Memory B cell (primary cell): ENCODE measurements around the gene IGSF11.
A peak's percentile ranks its signal among the peaks of the same experiment; 100 is the strongest.
"Not testable (repeated sequence)": the region's sequence is repeated elsewhere in the genome, so short reads cannot be mapped to it uniquely, and the experiment has no call there.

Source experiments
- ATAC-seq: fragments of 150-1000 bp; cut with Tn5 transposase; 2 replicates; pipeline ENCODE4 v1.10.0; 2021; ENCODE audit warnings: low read depth, mild to moderate bottlenecking, moderate library complexity
- DNase-seq, 2 donors: peaks; one replicate each; pipeline ENCODE4 v3.0.0; 2022; ENCODE audit warnings: low spot score in 2 of 2
- H3K27ac Mint-ChIP-seq: one replicate; pipeline ENCODE4 v1.8.0; 2022; ENCODE audit warnings: mild to moderate bottlenecking, moderate library complexity, mixed read lengths
- H3K27me3 Mint-ChIP-seq: one replicate; pipeline ENCODE4 v1.8.0; 2022; ENCODE audit warnings: mixed read lengths
- H3K36me3 Mint-ChIP-seq: one replicate; pipeline ENCODE4 v1.8.0; 2022; ENCODE audit warnings: mild to moderate bottlenecking, mixed read lengths
- H3K4me1 Mint-ChIP-seq: one replicate; pipeline ENCODE4 v1.8.0; 2022; ENCODE audit warnings: mixed read lengths
- H3K4me3 Mint-ChIP-seq: one replicate; pipeline ENCODE4 v1.8.0; 2022; ENCODE audit warnings: mild to moderate bottlenecking, moderate library complexity, mixed read lengths
- H3K9me3 Mint-ChIP-seq: one replicate; pipeline ENCODE4 v1.8.0; 2022; ENCODE audit warnings: mixed read lengths

The IGSF11 gene, protein sequence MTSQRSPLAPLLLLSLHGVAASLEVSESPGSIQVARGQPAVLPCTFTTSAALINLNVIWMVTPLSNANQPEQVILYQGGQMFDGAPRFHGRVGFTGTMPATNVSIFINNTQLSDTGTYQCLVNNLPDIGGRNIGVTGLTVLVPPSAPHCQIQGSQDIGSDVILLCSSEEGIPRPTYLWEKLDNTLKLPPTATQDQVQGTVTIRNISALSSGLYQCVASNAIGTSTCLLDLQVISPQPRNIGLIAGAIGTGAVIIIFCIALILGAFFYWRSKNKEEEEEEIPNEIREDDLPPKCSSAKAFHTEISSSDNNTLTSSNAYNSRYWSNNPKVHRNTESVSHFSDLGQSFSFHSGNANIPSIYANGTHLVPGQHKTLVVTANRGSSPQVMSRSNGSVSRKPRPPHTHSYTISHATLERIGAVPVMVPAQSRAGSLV

DNA sequence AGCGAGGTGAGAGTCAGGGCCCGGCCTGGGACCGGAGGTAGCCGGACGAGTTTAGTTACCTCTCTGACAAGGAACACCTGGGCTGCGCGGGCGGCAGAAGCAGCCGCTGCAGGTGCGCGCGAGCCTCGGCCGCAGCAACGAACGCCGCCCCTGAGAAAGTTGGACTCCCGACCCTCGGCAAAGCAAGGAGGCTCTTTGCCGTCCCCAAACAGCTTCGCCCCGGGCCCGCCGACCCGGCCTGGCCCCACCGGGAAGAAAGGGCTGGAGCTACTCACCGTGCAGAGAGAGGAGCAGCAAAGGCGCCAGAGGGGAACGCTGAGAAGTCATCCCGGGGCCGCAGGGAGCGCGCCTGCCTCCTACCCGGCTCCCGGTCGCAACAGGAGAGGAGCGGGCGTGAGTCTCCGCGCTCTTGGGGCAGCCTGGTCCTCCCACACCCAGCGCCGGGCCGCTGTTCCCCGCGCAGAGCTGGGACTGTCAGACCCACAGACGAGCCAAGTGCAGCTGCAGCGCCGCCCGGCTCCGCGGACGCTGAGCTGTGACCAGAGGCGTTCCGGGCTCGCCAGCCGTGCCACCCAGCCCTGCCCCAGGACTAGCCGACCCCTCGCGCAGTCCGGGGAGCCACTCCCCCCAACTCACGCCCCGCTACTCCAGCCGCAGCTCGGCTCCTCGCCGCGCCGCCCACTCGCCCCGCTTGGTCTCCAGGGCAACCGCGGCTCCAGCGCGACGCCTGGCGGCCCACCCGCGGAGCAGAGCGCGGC is at the start of gene IGSF11:
Gene IGSF11, minus strand, starts transcription at position 591 of the 758 bp plus-strand sequence. Its CDS starts 264 bp downstream, at position 327.
- H3K36me3 Mint-ChIP-seq = no peaks in the 10 kb centered on the region
- DNase-seq (peak; percentile 41 to 59), ATAC-seq (peak; percentile 88)
- peaks cover 21% of the 10 kb centered on the region for H3K27me3 Mint-ChIP-seq
- H3K4me1 Mint-ChIP-seq = peaks cover 4% of the 10 kb centered on the region
- H3K9me3 Mint-ChIP-seq = no peaks in the 10 kb centered on the region
- H3K27ac Mint-ChIP-seq = no peak within 1 kb of the TSS
- H3K4me3 Mint-ChIP-seq = peak within 1 kb of the TSS; percentile 84

DNA sequence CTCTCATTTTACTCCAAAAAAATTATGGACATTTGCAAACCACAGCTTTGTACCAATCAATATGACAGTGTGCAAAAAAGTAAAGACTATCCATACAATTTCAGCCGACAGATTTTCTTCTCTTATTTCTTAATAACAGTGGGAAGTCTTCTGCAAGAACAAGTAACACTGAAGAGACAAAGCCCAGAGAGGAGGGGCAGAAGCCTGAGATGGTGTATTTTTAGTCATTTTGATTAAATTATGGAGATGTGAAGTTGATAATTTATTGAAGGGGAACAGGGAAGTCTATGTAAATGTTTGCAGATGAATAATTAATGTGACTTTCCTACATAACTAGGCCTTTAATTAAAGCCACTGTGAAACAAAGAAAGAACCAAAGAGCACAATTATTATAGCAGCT is 45.7 kb upstream of the IGSF11 start:
- peaks cover 3% of the 10 kb centered on the region for H3K27me3 Mint-ChIP-seq
- no peak for DNase-seq
- no peak overlapping the region for H3K27ac Mint-ChIP-seq
- H3K4me3 Mint-ChIP-seq = no peak overlapping the region
- ATAC-seq = no peak
- no peaks in the 10 kb centered on the region for H3K36me3 Mint-ChIP-seq
- peaks cover 2% of the 10 kb centered on the region for H3K9me3 Mint-ChIP-seq
- H3K4me1 Mint-ChIP-seq = no peaks in the 10 kb centered on the region

DNA sequence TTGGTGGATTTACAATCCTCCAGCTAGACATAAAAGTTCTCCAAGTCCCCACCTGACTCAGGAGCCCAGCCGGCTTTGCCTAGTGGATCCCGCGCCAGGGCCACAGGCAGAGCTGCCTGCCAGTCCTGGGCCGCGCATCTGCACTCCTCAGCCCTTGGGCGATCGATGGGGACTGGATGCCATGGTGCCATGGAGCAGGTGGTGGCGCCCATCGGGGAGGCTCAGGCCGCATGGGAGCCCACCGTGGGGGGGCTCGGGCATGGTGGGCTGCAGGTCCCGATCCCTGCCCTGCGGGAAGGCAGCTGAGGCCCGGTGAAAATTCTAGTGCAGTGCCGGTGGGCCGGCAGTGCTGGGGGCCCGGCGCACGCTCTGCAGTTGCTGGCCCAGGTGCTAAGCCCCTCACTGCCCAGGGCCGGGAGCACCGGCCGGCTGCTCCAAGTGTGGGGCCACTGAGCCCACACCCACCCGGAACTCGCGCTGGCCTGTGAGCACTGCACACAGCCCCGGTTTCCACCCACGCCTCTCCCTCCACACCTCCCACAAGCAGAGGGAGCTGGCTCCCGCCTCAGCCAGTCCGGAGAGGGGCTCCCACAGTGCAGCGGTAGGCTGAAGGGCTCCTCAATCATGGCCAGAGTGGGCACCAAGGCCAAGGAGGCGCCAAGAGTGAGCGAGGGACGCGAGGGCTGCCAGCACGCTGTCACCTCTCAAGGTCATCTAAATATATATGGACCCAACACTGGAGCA is 38.8 kb upstream of the IGSF11 start:
- Mint-ChIP-seq H3K27ac (no peak overlapping the region), H3K9me3 (peaks cover 3% of the 10 kb centered on the region), H3K27me3 (peaks cover 11% of the 10 kb centered on the region), H3K4me1 (no peaks in the 10 kb centered on the region), H3K36me3 (peaks cover 1% of the 10 kb centered on the region), H3K4me3 (no peak overlapping the region)
- DNase-seq (no peak), ATAC-seq (no peak)

DNA sequence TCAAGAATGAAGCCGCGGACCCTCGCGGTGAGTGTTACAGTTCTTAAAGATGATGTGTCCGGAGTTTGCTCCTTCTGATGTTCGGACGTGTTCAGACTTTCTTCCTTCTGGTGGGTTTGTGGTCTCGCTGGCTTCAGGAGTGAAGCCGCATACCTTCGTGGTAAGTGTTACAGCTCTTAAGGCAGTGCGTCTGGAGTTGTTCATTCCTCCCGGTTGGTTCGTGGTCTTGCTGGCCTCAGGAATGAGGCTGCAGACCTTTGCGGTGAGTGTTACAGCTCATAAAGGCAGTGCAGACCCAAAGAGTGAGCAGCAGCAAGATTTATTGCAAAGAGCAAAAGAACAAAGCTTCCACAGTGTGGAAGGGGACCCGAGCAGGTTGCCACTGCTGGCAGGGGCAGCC is 37.8 kb upstream of the IGSF11 start:
- not testable (repeated sequence) for H3K4me3 Mint-ChIP-seq, H3K36me3 Mint-ChIP-seq, H3K4me1 Mint-ChIP-seq, H3K27ac Mint-ChIP-seq, ATAC-seq, DNase-seq, H3K9me3 Mint-ChIP-seq
- H3K27me3 Mint-ChIP-seq = peaks cover 14% of the 10 kb centered on the region

DNA sequence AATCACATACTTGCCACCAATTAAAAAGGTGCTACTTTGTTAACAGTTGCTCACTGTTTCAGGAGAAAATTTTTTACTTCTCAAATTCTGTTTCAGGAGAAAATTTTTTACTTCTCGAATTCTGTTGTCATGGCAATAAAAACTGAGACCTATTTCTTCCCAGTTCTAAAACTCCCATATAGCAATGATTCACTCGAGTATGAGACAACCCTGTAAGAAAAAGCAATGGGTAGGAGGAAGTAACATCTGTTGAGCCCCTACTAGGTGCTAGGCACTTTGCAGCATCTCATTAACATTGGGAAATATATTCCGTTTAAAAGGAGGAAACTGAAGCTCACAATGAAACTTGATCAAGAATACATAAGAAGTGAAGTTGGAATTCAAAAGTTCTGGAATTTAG is 35.1 kb upstream of the IGSF11 start:
- ATAC-seq = no peak
- no peaks in the 10 kb centered on the region for H3K4me1 Mint-ChIP-seq
- no peak for DNase-seq
- H3K9me3 Mint-ChIP-seq = no peaks in the 10 kb centered on the region
- H3K27ac Mint-ChIP-seq = no peak overlapping the region
- no peaks in the 10 kb centered on the region for H3K36me3 Mint-ChIP-seq
- no peak overlapping the region for H3K4me3 Mint-ChIP-seq
- peaks cover 9% of the 10 kb centered on the region for H3K27me3 Mint-ChIP-seq

DNA sequence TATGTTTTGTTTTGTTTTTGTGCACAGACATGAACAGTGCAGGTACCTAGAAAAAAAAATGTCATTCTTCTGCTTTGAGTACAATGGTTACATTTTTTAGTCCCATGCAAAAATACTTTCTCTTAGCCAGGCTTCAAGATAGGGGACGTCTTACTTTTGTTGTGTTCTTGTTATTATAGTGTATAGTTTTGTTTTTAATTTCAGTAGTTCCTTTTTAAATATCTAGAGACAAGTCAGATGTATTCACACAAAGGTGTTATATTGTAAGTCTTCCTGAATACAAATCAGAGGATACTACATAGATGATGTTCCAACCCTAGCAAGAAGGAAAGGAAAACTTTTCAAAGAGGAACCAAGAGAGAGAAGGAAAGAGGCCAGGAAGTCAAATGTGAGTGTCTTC is 28.8 kb upstream of the IGSF11 start:
- H3K27ac Mint-ChIP-seq = no peak overlapping the region
- H3K4me1 Mint-ChIP-seq = no peaks in the 10 kb centered on the region

DNA sequence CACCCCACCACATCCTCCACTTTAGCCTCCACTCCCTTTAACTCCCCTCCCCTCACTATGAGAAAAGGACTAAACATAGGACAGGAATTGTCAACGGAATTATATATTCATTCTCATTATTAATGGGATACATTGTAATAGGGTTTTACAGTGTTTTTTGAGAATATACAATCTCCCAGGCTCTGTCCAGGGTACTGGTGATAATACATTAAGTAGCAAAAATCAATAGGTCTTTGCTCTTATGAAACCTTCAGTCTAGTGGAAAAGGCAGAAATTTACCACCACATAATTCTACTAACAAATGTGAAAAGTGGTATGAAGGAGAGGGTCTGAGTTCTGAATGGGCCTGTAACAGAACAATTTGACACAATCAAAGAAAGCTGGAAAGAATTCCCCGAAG is 28.2 kb upstream of the IGSF11 start:
- Mint-ChIP-seq H3K4me1 (no peaks in the 10 kb centered on the region), H3K27ac (no peak overlapping the region), H3K27me3 (peaks cover 3% of the 10 kb centered on the region), H3K36me3 (no peaks in the 10 kb centered on the region), H3K4me3 (no peak overlapping the region), H3K9me3 (no peaks in the 10 kb centered on the region)
- DNase-seq = no peak
- ATAC-seq = no peak

More for the DNA sequence above, 28.8 kb upstream of the IGSF11 start:
- ATAC-seq (no peak), DNase-seq (no peak)
- H3K36me3 Mint-ChIP-seq = no peaks in the 10 kb centered on the region
- peaks cover 4% of the 10 kb centered on the region for H3K27me3 Mint-ChIP-seq
- H3K4me3 Mint-ChIP-seq = no peak overlapping the region
- no peaks in the 10 kb centered on the region for H3K9me3 Mint-ChIP-seq

DNA sequence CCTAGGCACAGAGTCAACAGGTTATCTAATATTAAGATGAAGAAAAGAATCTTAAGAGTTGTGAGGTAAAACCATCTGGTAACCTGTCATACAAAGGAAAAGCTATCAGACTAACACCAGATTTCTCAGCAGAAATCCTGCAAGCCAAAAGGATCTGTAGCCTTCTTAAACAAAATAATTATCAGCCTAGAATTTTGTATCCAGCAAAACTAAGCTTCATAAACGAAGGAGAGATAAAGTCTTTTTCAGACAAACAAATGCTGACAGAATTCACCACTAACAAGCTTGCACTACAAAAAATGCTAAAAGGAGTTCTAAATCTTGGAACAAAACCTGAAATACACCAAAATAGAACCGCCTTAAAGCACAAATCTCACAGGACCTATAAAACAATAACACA is 9.9 kb upstream of the IGSF11 start:
- peaks cover 3% of the 10 kb centered on the region for H3K9me3 Mint-ChIP-seq
- ATAC-seq (no peak), DNase-seq (no peak)
- peaks cover 12% of the 10 kb centered on the region for H3K27me3 Mint-ChIP-seq
- no peak overlapping the region for H3K4me3 Mint-ChIP-seq
- H3K27ac Mint-ChIP-seq = no peak overlapping the region
- no peaks in the 10 kb centered on the region for H3K4me1 Mint-ChIP-seq
- no peaks in the 10 kb centered on the region for H3K36me3 Mint-ChIP-seq

DNA sequence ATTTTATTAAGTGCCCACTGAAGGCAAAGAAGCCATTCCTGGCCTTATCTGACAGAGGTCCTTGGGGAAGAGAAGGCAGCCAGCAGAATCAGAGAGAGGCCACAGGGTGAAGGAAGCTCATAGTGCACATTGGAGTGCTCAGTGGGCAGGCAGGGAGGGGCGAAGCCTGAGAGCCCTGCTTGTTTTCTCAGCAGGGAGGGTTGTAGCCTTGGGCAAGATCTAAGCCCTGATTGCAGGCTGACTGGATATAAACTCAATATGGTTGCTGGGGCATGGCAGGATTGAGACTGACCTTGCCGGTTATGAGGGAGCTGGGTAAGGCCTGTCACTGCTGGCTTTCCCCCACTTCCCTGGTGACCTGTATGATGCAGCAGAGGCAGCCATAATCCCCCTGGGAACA is 7.5 kb upstream of the IGSF11 start:
- Mint-ChIP-seq H3K27me3 (peaks cover 19% of the 10 kb centered on the region), H3K27ac (no peak overlapping the region), H3K4me1 (no peaks in the 10 kb centered on the region), H3K4me3 (no peak overlapping the region), H3K36me3 (no peaks in the 10 kb centered on the region), H3K9me3 (peaks cover 3% of the 10 kb centered on the region)
- no peak for ATAC-seq
- DNase-seq = no peak

DNA sequence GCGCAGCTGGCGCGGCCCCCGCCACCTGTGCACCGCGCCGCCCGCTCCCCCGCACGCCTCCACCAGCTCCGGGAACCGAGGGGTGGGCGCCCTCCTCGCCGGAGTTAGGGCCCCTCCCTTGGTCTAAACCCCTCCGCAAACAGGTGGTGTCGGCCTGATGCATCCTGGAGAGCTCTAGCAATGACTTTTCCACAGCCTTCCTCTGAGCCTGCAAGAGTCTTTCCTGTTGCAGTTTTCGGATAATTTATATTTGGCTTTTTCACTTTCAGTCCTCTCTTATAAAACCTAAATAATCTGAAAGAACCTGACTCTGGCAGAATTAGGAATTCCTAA is 334 bp upstream of the IGSF11 start:
- Mint-ChIP-seq H3K27me3 (peaks cover 24% of the 10 kb centered on the region), H3K36me3 (no peaks in the 10 kb centered on the region), H3K4me1 (peaks cover 4% of the 10 kb centered on the region)

DNA sequence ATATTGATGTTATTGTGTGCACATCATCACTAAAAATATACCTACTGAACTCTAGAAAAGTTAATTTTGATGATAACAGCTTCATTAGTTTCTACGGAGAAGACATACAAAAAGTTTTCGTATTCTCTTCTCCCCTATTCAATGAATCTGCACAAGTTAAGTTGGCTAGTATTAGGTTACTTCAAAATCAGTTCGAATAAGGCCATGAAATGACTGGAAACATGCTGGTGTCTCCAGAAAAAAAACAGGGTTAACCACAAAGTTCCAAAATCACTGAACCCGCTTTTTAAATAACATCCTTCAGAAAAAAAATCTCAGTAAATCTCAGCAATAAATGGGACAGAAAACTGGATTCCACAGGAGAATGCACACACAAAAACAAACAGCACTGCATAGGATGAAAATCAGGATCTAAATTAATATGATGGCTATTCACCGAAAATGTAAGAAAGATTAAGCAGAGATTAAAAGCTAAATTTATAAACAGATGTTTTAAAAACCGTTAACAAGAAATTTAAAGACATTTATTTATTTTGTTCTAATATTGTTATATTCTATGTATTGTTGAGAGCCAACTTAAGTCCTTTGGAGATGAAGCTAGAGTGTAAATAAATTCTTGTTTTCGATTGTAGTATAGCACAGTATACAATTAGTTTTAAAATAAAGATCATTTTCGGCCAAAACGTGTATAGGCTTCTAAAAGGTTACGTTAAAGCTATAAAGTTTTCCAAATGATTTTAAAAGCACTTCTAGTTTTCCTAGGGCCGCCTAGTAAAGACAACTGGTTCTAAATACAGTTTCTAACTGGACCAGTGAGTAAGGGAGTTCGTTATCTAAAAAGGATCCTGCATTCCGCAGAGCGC is 1.0 kb downstream of the IGSF11 start:
- no peak overlapping the region for H3K27ac Mint-ChIP-seq
- H3K36me3 Mint-ChIP-seq = no peaks in the 10 kb centered on the region

More for the DNA sequence above, 334 bp upstream of the IGSF11 start:
- DNase-seq (no peak), ATAC-seq (no peak)
- Mint-ChIP-seq H3K27ac (no peak overlapping the region), H3K9me3 (no peaks in the 10 kb centered on the region), H3K4me3 (peak overlapping the region; percentile 71)

DNA sequence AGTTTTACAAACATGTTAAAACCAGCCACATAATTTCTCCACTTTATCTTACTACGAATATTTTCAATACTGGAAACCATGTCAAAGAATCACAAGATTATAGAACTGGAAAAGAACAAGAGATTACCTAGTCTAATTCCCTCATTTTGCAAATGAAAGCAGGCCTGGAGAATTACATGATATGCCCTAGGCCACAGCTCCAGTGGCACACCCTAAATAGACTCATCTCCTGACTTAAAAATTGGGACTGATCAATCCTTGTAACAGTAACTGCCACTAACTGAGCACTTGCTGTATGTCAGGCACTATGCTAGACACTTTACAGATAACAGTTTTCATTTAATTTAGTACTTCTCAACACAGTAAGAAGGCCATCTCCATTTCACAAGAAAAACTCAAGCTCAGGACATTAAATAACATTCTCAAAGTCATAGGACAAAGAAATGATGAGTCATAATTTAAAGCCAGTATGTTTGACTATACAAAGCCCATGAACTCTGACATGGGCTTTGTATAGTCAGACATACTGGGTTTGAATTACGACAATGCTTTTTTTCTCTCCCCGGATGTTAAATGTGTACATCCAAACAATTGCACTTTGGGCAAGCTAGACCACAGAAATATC is 9.4 kb downstream of the IGSF11 start:
- Mint-ChIP-seq H3K4me1 (no peaks in the 10 kb centered on the region), H3K27me3 (peaks cover 9% of the 10 kb centered on the region), H3K36me3 (no peaks in the 10 kb centered on the region), H3K9me3 (no peaks in the 10 kb centered on the region), H3K4me3 (no peak overlapping the region), H3K27ac (no peak overlapping the region)
- ATAC-seq (no peak), DNase-seq (no peak)

More for the DNA sequence above, 1.0 kb downstream of the IGSF11 start:
- Mint-ChIP-seq H3K4me3 (peak overlapping the region; percentile 84), H3K27me3 (peaks cover 20% of the 10 kb centered on the region), H3K9me3 (no peaks in the 10 kb centered on the region), H3K4me1 (peaks cover 4% of the 10 kb centered on the region)
- no peak for DNase-seq
- no peak for ATAC-seq
